SK-N-SH (cell line): ENCODE results near the gene HHAT.

Experiments used
- CTCF ChIP-seq: fragments of 200-600 bp; sonication (generic); IDR thresholded peaks from 2 replicates; pipeline ENCODE4 v1.6.1; 2017; ENCODE audit warnings: antibody characterized with exemption, mild to moderate bottlenecking, moderate library complexity
- GABPA ChIP-seq: IDR thresholded peaks from 2 replicates; pipeline ENCODE4 v1.4.0; 2012; ENCODE audit warnings: low read depth, mild to moderate bottlenecking
- MXI1 ChIP-seq: IDR thresholded peaks from 2 replicates; pipeline ENCODE4 v1.6.1; 2012; ENCODE audit warnings: mild to moderate bottlenecking, low read depth, low read length, improper control_type of control experiment
- NFIC ChIP-seq: IDR thresholded peaks from 2 replicates; pipeline ENCODE4 v1.4.0; 2012; ENCODE audit warnings: borderline replicate concordance
- POLR2AphosphoS5 ChIP-seq: IDR thresholded peaks from 2 replicates; pipeline ENCODE4 v1.6.1; 2012; ENCODE audit warnings: low read depth, low read length
- RCOR1 ChIP-seq: fragments of 150-350 bp; IDR thresholded peaks from 2 replicates; pipeline ENCODE4 v1.6.1; 2017; ENCODE audit warnings: antibody characterized with exemption, low read length
- REST ChIP-seq: IDR thresholded peaks from 2 replicates; pipeline ENCODE4 v1.6.1; 2012; ENCODE audit warnings: mild to moderate bottlenecking, low read depth, low read length, moderate library complexity
- TAF1 ChIP-seq: IDR thresholded peaks from 2 replicates; pipeline ENCODE4 v1.6.1; 2012; ENCODE audit warnings: low read depth, mild to moderate bottlenecking, low read length, moderate library complexity, borderline replicate concordance
- TEAD4 ChIP-seq: IDR thresholded peaks from 2 replicates; pipeline ENCODE4 v1.4.0; 2012; ENCODE audit warnings: mild to moderate bottlenecking, borderline replicate concordance; ENCODE audit not compliant: insufficient read depth
- USF1 ChIP-seq: IDR thresholded peaks from 2 replicates; pipeline ENCODE4 v1.4.0; 2012; ENCODE audit warnings: low read depth, borderline replicate concordance

- TF ChIP-seq CTCF (no peak), TAF1 (no peak), MXI1 (no peak), REST (no peak), NFIC (no peak), RCOR1 (no peak), USF1 (no peak), TEAD4 (no peak), POLR2AphosphoS5 (no peak), GABPA (no peak)
Observed at GRCh38 chr1:210313921-210314320, 14.8 kb upstream of the HHAT start.
